Measurements from ENCODE around the gene MRPL11. TPM values are rescaled to one million over a fixed set of nuclear protein-coding genes. Genes with fewer than 3 reads are reported as not detected.

The MRPL11 gene
- total RNA-seq, 1 experiment from 2014 or later: 105 TPM

GRCh38 chr11:66408488-66409214, 30.0 kb downstream of the MRPL11 start:
- H2AK5ac ChIP-seq (ENCODE audit: insufficient read length, low read length): no peak overlapping the region
- H3K4me2 ChIP-seq (ENCODE audit: insufficient read depth, insufficient read length, low read length): peak overlapping the region; percentile 49
- H3K4me1 ChIP-seq (ENCODE audit: insufficient read depth, low read length): peaks cover 3% of the 10 kb centered on the region
- H3K79me2 ChIP-seq (ENCODE audit: insufficient read depth, low read length): no peaks in the 10 kb centered on the region
- peaks cover 10% of the 10 kb centered on the region for H3K23me2 ChIP-seq (ENCODE audit: insufficient read length, low read depth, low read length, poor library complexity, severe bottlenecking)
- H4K5ac ChIP-seq (ENCODE audit: insufficient read length, low read depth, low read length): no peak overlapping the region
- H3K27ac Mint-ChIP-seq: no peak overlapping the region; a peak in 1 of 7 replicates
- no peak overlapping the region for H2BK15ac ChIP-seq (ENCODE audit: low read depth, low read length)
- H2BK5ac ChIP-seq (ENCODE audit: insufficient read length, low read length): no peak overlapping the region
- peaks cover 19 to 20% of the 10 kb centered on the region in 2 experiments for H3K4me1 Mint-ChIP-seq
- no peak overlapping the region for H3K14ac ChIP-seq (ENCODE audit: insufficient read depth, low read length)
- H3K23ac ChIP-seq (ENCODE audit: insufficient read length, low read depth, low read length): no peak overlapping the region
- H3K4ac ChIP-seq (ENCODE audit: low read depth, low read length): no peak overlapping the region
- H3K79me1 ChIP-seq (ENCODE audit: insufficient read depth, low read depth, low read length, poor library complexity, severe bottlenecking): no peaks in the 10 kb centered on the region
- peaks cover 23% of the 10 kb centered on the region for H3K27me3 Mint-ChIP-seq (ENCODE audit: low read depth)
- H3K56ac ChIP-seq (ENCODE audit: insufficient read length, low read depth, low read length): no peak overlapping the region
- H3K9ac ChIP-seq (ENCODE audit: extremely low read depth, insufficient read length, low read length): no peak overlapping the region
- no peak overlapping the region for H2BK12ac ChIP-seq (ENCODE audit: insufficient read length, low read depth, low read length)
- no peak overlapping the region for H2BK20ac ChIP-seq (ENCODE audit: low read depth, low read length, poor library complexity, severe bottlenecking)
- peak; percentile 100 for TF ChIP-seq CTCF (conservative IDR thresholded peaks at IDR 0.05)
- H2AFZ ChIP-seq (ENCODE audit: low read length): no peak overlapping the region
- no peaks in the 10 kb centered on the region for H3K36me3 Mint-ChIP-seq (ENCODE audit: insufficient read depth in 1 of 3, low read depth in 3 of 3)
- H3T11ph ChIP-seq (ENCODE audit: low read length): no peak overlapping the region
- H3K18ac ChIP-seq (ENCODE audit: insufficient read length, low read depth, low read length): no peak overlapping the region
- H4K91ac ChIP-seq (ENCODE audit: insufficient read length, low read depth, low read length): no peak overlapping the region
- H3K27me3 ChIP-seq (ENCODE audit: insufficient read depth, low read length): no peaks in the 10 kb centered on the region; the same call in 1 of the 2 replicates
- peak; percentile 93 for DNase-seq
- no peak overlapping the region for H4K8ac ChIP-seq (replicated peaks; ENCODE audit: insufficient read length, low read depth, low read length)
- H4K20me1 ChIP-seq (ENCODE audit: control insufficient read depth, insufficient read depth, insufficient read length): no peaks in the 10 kb centered on the region
- H2BK120ac ChIP-seq (ENCODE audit: low read depth, low read length, poor library complexity, severe bottlenecking): peak overlapping the region; percentile 65
- WGBS (ENCODE audit: extremely low coverage, insufficient read length, low lambda C conversion rate): no CpG with 5 or more reads among the region's 63 CpGs
- no peak overlapping the region for H3K27ac ChIP-seq (ENCODE audit: insufficient read length, low read depth, low read length)
- no peaks in the 10 kb centered on the region for H3K9me3 Mint-ChIP-seq
- H3K4me3 Mint-ChIP-seq: peak overlapping the region; percentile 60 to 82
- H3K9me3 ChIP-seq (ENCODE audit: control insufficient read depth, low read depth, low read length): no peaks in the 10 kb centered on the region
